ENCODE data around the gene SH3PXD2A.

SH3PXD2A gene

GRCh38 chr10:103855424-103855823 lies at the start of gene SH3PXD2A:
SH3PXD2A (minus strand) TSS chr10:103855576; CDS start chr10:103855266, 310 bp downstream.
- no peak for DNase-seq

GRCh38 chr10:103901299-103901698 lies 45.9 kb upstream of the SH3PXD2A start:
- DNase-seq, result no peak

GRCh38 chr10:103899312-103899711 lies 43.9 kb upstream of the SH3PXD2A start:
- no peak for DNase-seq

- DNase-seq, result no peak
Observed at GRCh38 chr10:103897241-103897774, 41.9 kb upstream of the SH3PXD2A start.

GRCh38 chr10:103896225-103896624 lies 40.8 kb upstream of the SH3PXD2A start:
- no peak for DNase-seq

- no peak for DNase-seq
Observed at GRCh38 chr10:103895411-103896186, 40.2 kb upstream of the SH3PXD2A start.

GRCh38 chr10:103894441-103894864 lies 39.1 kb upstream of the SH3PXD2A start:
- no peak for DNase-seq

- DNase-seq, result no peak
Observed at GRCh38 chr10:103893817-103894216, 38.4 kb upstream of the SH3PXD2A start.

GRCh38 chr10:103892181-103892580 lies 36.8 kb upstream of the SH3PXD2A start:
- no peak for DNase-seq

GRCh38 chr10:103890688-103891087 lies 35.3 kb upstream of the SH3PXD2A start:
- DNase-seq, result no peak

GRCh38 chr10:103890194-103890658 lies 34.9 kb upstream of the SH3PXD2A start:
- DNase-seq, result no peak

- no peak for DNase-seq
Observed at GRCh38 chr10:103889121-103889720, 33.8 kb upstream of the SH3PXD2A start.

- peak; percentile 65 for DNase-seq
Observed at GRCh38 chr10:103888113-103888841, 32.9 kb upstream of the SH3PXD2A start.

GRCh38 chr10:103885617-103886016 lies 30.2 kb upstream of the SH3PXD2A start:
- DNase-seq, result no peak

- peak; percentile 27 for DNase-seq
Observed at GRCh38 chr10:103884681-103885139, 29.3 kb upstream of the SH3PXD2A start.

- DNase-seq, result no peak
Observed at GRCh38 chr10:103882285-103883007, 27.1 kb upstream of the SH3PXD2A start.

GRCh38 chr10:103881416-103882284 lies 26.3 kb upstream of the SH3PXD2A start:
- no peak for DNase-seq

GRCh38 chr10:103879831-103880230 lies 24.5 kb upstream of the SH3PXD2A start:
- no peak for DNase-seq

- DNase-seq, result no peak
Observed at GRCh38 chr10:103879409-103879808, 24.0 kb upstream of the SH3PXD2A start.

- DNase-seq, result no peak
Observed at GRCh38 chr10:103877861-103878260, 22.5 kb upstream of the SH3PXD2A start.

- no peak for DNase-seq
Observed at GRCh38 chr10:103876155-103876554, 20.8 kb upstream of the SH3PXD2A start.

- no peak for DNase-seq
Observed at GRCh38 chr10:103874730-103875129, 19.4 kb upstream of the SH3PXD2A start.

Data from MV-4-11 (cell line).